SKM-1 treated with dmso at 0.1 percent for 144 hours (cell line): Measurements from ENCODE around the gene HDX.
"Not testable (repeated sequence)": the region's sequence is repeated elsewhere in the genome, so short reads cannot be mapped to it uniquely, and the experiment has no call there.

Experiments used
- DNase-seq: peaks from one replicate; lab custom pipeline; 2025; ENCODE audit not compliant: unreplicated experiment; lab: John Stamatoyannopoulos, UW

HDX gene, protein sequence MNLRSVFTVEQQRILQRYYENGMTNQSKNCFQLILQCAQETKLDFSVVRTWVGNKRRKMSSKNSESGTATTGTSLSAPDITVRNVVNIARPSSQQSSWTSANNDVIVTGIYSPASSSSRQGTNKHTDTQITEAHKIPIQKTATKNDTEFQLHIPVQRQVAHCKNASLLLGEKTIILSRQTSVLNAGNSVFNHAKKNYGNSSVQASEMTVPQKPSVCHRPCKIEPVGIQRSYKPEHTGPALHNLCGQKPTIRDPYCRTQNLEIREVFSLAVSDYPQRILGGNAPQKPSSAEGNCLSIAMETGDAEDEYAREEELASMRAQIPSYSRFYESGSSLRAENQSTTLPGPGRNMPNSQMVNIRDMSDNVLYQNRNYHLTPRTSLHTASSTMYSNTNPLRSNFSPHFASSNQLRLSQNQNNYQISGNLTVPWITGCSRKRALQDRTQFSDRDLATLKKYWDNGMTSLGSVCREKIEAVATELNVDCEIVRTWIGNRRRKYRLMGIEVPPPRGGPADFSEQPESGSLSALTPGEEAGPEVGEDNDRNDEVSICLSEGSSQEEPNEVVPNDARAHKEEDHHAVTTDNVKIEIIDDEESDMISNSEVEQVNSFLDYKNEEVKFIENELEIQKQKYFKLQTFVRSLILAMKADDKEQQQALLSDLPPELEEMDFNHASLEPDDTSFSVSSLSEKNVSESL

DNA sequence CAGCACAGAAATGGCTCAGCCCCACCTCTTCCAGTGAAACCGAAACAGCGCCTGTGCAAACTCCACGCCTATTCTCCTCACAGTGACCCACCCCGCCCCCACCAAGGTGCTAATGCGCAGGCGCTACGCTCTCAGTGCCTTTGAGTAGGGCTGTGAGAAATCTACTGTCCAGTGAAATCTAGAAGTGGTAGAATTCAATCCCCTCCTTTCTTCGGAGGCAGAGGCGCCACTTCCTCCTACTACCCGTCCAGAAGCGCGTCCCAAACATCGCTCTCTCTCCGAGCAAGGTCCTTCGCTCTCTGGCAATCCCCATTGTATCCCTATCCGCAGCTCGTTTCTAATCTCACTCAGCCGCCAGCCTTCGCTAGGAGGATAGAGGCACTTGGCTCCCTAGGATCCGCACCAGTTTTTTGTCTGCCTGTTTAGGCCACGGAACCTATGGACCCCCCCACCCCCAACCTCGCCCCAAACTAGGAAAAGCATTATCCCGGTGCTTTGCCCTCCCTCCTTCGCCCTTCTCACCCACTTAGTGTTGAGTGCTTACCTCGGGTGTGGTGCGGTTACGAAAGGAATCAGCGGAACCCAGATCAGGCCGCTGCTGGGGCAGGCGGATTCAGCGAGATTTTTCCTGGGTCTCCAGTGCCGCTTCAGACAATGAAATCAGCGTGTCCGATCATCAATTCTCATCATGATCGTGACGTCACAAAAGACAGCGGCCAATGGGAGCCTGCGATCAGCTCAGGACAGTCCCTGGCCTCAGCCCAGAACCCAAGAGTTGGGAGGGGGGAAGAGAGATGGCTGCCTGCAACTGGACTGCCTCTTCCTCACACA lies at the start of gene HDX:
TSS of gene HDX (minus strand) at position 656 of the 831 bp plus-strand sequence. CDS start 27,056 bp downstream, outside the sequence.
- peak; percentile 36 for DNase-seq

DNA sequence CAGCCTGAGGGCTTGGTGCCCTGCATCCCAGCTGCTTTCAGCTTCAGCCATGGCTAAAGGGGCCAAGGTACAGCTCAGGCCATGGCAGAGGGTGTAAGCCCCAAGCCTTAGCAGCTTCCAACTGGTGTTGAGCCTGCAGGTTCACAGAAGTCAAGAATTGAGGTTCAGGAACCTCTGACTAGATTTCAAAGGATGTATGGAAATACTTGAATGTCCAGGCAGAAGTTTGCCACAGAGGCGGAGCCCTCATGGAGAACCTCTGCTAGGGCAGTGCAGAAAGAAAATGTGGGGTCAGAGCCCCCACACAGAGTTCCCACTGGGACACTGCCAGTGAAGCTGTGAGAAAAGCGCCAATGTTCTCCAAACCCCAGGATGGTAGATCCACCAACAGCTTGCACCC lies 39.1 kb upstream of the HDX start:
- DNase-seq, result not testable (repeated sequence)

DNA sequence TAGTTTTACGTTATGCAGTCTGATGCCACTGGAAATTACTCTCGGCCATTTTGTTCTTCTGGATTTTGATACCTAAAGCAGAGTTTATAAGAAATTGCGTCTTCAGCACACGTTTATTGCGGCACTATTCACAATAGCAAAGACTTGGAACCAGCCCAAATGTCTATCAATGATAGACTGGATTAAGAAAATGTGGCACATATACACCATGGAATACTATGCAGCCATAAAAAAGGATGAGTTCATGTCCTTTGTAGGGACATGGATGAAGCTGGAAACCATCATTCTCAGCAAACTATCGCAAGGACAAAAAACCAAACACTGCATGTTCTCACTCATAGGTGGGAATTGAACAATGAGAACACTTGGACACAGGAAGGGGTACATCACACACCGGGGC lies 35.4 kb upstream of the HDX start:
- DNase-seq, result not testable (repeated sequence)

DNA sequence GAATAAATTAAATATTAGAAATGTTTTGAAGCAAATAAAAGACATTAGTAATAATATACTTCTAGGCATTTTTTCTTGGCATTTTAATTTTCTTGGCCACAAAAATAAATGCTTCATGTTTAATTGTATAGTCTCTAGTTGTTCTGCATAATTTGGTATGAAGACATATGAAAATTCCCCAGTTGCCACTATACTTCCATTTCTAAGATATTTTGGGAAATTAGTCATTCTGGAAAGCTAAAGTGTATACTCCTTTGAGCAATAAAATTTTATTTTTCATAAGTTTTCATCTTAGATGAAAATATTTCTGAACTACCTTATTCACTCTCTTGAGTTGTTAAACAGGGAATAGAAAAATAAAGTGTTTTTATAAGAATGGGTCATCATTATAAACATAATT lies 13.8 kb downstream of the HDX start:
- DNase-seq, result no peak

DNA sequence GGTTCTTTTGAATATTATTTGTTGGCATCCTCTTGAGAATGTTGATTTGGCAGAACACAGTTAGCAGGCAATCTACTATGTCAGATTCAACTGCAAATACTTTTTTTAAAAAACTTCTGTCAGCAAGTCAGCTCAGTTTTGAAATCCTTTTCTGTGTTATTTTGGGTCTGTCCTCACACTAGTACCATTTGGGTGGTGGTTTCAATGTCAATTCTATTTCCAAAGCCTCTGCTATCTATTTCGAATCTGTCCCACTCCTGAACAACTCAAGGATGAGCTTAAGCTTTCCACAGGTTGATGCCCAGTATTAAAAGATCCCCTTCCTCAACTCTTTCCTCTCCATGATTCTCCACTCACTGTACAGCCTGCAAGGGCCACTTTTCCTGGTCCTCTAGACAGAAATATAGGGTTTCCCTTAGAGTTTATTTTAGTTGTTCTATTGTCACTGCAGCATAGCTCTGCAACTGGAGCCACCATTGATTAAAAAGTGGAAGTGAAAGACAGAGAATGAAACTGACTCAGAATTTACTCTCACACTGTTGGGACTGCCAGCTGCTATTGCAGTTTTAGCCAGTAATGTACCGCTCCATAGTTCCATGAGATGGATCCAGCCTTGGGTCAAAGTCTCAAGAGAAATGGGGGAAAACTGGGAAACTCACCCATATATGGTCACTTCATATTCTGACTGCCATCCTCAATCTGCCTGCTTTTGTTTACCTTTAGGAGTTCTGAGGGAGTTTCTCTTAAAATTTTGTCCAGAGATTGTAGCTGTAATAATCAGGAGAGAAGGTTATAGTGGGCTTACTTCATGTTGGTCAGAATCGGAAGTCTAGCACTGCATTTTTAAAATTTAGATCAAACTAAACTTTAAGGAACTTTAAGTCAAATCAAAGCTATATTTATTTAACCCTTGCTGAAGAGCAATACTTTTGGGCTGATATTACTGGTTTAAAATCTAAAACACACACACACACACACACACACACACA lies 14.6 kb downstream of the HDX start:
- DNase-seq, result no peak

DNA sequence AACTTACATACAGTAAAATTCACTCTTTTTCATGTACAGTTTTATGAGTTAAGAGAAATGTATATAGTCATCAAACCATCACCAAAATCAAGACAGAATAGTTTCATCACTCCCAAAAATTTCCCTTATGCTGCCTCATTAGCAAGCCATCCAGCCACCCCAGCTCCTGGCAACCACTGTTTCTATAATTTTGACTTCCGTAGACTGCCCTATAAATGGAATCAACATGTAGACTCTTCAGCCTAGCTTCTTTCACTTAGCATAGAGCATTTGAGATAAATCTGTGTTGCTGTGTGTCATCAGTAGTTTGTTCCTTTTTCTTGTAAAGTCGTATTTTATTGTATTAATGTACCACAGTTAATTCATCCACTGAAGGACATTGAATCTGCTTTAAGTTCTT lies 23.2 kb downstream of the HDX start:
- no peak for DNase-seq

DNA sequence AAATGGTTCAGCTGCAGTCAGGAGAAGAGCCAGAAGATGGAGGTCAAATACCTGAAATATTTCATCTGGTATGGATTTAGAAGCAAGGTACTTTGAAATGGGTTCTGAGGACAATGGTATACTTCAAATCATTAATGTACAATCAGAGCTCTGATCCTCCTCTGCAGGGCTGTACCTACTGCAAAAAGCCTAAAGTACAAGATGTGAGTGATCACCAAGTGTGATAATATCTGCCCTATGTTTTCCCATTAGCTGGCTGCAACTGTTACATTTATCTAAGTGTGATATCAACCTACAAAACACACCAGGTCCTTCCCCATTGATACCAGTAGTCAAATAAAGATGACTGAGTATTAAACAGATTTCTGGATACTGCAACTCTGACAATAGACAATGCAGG lies 25.1 kb downstream of the HDX start:
- no peak for DNase-seq

DNA sequence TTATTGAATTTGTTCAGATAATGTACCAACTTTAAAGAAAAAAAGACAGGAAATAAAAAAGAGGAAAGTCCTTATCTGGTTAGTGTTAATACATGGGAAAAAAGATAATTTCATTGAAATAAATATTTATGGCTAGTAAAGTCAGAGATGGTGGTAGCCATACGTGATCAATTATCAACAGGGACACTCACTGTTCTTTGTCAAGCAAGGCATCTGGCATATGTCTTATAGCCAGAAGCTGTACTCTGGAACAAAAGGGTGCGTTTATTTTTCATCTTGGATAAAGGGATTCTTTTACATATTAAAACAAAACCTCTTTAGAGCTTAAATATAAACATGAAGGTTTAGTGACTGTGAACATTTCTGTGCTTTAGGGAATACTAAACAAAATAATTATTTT lies 26.7 kb downstream of the HDX start:
- no peak for DNase-seq

DNA sequence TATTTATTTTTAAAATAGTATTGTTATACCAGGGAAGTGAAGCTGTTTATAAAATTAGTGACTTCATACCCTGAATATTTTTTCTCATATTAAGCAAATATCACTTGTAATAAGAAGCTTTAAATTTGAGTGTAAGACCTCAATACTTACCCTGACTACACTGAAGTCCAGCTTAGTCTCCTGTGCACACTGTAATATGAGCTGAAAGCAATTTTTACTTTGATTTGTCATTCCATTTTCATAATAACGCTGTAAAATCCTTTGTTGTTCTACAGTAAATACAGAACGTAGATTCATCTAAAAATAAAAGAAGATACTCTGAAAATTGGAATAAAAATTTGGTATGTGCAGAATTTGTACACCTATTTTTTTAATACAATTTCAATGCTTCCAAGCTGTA lies 27.2 kb downstream of the HDX start:
- DNase-seq, result no peak

DNA sequence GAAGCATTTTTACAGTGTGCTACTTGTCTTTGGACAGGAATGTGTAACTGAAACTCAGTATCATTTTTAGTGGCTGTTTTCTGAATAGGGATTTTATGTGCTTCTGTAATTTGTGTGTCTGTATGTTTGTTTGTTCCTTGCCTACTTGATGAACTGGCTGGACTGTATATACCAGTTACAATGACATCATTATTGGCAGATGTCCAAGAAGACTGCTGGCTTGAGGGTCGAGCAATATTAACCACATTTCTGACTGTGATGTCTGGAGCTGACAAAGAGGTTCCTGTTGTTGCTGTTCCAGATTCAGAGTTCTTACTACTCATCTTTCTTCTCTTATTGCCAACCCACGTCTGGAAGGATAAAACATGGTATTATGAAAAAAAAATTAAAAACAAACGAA lies 33.0 kb downstream of the HDX start:
- no peak for DNase-seq

DNA sequence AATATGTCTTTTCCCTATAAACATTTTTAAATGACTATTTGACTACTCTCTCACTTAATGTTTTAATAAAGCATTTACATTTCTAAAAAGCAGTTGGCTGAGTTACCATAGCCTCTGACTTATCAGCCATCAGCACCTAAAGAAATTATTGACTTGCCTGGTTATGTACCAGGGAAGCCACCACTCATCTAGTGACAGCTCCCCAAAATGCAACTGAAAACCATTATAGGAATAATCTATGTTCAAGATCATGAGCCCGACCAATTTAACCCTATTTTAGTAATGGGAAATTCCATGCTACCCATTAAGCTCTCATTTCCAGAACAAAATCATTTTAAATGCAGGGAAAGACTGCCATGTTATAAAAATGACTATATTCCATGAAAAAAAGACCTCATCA lies 34.4 kb downstream of the HDX start:
- no peak for DNase-seq

DNA sequence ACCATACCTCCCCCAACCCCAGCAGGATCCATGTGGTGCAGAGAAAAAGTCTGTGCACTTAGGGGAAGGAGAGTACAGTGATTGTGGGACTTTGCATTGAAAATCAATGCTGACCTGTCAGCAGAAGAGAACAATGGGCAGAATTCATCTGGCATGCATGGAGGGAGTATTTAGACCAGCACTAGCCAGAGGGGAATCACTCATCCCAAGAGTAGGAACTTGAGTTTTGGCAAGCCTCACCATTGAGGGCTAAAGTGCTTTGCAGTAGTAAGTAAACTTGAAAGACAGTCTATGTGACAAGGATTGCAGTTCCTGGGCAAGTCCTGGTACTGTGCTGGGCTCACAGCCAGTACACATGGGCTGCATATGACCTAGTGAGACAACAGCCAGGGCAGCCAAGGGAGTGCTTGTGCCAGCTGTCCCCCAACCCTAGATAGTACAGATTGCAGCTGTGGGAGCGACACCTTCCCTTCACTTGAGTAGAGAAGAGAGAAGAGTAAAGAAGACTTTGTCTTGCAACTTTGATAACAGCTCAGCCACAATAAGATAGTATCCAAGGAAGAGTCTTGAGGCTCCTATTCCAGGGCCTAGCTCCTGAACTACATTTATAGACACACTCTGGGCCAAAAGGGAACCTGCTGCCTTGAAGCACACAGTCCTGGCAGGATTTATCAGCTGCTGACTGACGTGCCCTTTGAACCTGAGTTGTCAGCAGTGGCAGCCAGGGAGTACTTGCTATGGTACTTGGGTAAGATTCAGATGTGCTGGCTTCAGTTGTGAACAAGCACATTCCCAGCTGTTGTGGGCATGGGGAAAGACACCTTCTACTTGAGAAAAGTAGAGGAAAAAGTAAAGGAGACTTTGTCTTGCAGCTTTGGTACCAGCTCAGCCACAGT lies 48.7 kb downstream of the HDX start:
- no peak for DNase-seq

DNA sequence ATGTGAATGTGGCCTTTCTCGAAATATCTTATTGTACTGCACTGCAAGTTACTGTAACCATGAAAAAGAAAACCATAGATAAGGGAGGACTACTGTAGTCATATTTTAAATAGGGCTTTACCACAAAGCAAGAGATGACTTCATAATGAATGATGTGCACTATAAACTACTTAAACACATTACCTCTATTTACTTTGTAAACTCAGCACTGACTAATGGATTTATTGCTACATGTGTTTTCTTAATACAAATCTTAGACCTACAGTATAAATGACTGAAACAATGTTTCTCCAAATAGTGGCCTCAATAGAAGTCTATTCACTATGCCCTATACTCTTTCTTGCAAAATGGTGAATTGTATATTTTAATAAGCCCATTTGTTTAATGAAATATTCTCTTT lies 61.1 kb downstream of the HDX start:
- DNase-seq, result no peak

DNA sequence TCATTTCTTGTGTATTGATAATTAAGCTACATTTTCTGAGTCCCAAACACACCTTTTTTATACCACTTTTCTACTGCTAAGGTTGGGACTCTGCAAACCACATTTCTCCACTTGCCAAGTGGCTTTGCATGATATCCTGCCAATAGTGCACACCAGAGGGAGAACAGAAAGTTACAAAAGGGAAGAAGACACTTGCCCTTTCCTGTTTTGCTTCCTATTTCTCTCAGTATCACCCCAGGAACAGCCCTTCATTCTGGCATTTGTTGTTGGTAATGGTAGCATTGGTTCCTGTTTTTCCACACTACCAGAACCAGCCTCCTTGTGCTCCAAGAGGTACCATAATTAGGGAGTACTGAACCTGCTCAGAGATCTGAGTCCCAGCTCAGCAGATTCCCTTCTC lies 87.1 kb downstream of the HDX start:
- DNase-seq, result peak; percentile 36

DNA sequence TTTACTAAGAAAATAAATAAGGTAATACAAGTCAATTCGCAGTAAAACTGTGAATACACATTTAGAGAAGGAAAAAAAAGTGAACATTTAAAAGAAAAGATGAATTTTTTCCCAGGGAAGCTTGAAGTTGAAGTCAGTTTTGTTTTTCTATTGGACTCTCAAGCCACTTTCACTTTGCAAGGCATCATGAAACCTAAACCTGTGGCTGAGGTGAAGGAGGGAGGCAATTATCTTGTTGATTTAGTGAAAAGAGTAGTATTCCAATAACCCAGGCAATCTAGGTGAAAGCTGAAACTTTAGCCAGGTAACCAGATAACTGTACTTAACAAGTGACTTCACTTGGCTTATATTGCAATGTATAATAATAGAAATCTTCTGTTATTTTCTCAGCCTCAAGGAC lies 138.6 kb downstream of the HDX start:
- DNase-seq, result no peak

DNA sequence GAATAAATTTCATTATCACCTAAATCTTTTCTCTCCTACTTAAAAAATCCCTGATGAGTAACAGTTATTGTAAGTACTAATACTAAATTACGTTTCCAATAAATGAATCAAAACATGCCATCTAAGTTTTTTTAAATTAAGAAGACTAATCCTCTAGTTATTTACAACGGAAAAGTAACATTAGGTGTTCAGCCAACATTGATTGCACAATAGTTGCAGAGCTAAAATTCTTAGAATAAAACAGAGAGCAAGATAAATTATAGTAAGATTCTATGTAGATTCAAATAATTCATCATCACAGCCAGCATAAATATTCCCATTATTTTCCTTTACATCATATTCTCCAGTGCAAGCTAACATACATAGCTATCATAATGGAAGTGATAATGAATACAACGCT lies 139.2 kb downstream of the HDX start:
- no peak for DNase-seq

DNA sequence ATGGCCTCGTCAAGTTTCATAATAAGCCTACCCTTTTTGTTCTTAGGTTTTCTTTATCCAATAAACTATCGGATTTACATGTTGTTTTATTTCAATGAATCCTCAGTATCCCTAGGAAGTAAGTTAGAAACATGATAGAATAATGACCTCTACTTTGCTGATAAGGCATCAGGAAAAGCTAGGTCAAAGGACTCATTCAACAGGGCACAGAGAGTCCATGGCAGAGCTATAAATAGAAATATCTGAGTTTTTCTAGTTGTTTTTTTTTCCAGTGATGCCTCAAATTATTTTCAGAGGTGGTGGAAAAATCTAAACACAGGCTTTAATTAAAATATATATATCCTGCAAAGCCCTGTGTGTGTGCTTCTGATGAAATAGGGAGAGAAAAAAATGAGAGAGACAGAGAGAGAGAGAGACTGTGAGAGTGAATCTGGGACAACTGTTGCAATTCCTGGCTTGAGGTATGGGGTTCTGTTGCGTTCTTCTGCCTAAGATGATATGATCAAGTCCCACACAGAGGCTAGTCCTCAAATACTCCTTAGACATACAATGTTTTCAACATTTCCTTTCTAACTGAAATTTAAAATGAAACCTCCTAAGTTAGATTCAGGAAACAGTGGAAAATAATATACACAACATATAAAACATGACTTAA lies 139.9 kb downstream of the HDX start:
- DNase-seq, result no peak

DNA sequence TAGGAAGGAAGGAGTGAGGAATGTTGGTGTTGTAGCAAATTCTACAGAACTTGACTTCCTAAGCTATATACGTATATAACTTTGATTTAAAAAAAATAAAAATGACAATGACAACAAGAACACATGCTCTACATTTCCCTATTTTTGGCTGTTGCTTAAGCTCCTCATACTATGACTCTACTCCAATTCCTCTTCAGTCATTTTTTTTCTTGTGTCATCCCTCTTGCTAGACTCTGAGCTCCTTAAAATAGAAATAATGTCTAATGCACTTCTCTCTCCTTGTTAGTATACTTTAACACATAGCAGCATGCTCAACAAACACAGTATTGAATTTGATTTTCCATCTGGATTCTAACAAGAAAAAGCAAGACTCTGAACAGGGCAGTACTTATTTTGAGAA lies 144.0 kb downstream of the HDX start:
- no peak for DNase-seq

DNA sequence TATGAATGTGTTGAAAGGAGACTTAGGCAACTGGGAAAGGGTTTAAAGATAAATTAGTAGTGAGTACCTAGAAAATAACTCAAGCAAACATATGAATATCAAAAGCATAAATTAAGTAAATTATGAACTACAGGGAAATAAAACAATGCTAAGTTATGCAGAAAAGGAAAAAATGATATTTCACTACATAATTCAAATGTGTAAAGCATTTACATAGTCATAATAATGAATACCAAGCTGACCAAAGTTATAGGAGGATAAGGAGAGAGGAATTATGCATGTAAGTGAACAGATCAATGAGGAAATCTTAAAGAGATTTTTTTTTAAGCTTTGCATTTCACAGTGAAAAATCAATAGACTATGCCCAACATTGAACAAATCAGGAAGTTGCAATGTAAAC lies 145.0 kb downstream of the HDX start:
- no peak for DNase-seq
